OCI-LY7 (cell line): ENCODE measurements around the gene ZSWIM3.

Experiments
- EZH2phosphoT487 ChIP-seq: fragments of 200-600 bp; sonication (generic); IDR thresholded peaks from 2 replicates; pipeline ENCODE4 v1.6.1; 2018; ENCODE audit warnings: low read depth, borderline replicate concordance, mild to moderate bottlenecking, mixed run types, antibody characterized with exemption, low read length, moderate library complexity, mixed read lengths
- TF ChIP-seq, protein P1 (sequence below): fragments of 200-600 bp; sonication (generic); conservative IDR thresholded peaks from 2 replicates; pipeline ENCODE4 v1.5.1; 2014; ENCODE audit warnings: mild to moderate bottlenecking, antibody characterized with exemption, low read length, moderate library complexity, mixed read lengths

DNA sequence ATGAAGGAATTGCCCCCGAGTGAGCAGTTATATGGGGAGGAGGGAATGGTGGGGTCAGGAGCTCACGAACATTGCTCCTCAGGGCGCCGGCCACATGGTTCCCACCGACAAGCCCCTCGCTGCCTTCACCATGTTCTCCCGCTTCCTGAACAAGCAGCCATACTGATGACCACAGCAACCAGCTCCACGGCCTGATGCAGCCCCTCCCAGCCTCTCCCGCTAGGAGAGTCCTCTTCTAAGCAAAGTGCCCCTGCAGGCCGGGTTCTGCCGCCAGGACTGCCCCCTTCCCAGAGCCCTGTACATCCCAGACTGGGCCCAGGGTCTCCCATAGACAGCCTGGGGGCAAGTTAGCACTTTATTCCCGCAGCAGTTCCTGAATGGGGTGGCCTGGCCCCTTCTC is 40.9 kb downstream of the ZSWIM3 start:
- TF ChIP-seq, protein P1, sequence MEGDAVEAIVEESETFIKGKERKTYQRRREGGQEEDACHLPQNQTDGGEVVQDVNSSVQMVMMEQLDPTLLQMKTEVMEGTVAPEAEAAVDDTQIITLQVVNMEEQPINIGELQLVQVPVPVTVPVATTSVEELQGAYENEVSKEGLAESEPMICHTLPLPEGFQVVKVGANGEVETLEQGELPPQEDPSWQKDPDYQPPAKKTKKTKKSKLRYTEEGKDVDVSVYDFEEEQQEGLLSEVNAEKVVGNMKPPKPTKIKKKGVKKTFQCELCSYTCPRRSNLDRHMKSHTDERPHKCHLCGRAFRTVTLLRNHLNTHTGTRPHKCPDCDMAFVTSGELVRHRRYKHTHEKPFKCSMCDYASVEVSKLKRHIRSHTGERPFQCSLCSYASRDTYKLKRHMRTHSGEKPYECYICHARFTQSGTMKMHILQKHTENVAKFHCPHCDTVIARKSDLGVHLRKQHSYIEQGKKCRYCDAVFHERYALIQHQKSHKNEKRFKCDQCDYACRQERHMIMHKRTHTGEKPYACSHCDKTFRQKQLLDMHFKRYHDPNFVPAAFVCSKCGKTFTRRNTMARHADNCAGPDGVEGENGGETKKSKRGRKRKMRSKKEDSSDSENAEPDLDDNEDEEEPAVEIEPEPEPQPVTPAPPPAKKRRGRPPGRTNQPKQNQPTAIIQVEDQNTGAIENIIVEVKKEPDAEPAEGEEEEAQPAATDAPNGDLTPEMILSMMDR, result no peak
- no peak for TF ChIP-seq EZH2phosphoT487
